ENCODE results near the gene WWC1.
A peak's percentile ranks its signal among the peaks of the same experiment; 100 is the strongest.
"Not testable (repeated sequence)": the region's sequence is repeated elsewhere in the genome, so short reads cannot be mapped to it uniquely, and the experiment has no call there.

Gene WWC1

GRCh38 chr5:168286863-168287262 lies 4.6 kb upstream of the WWC1 start:
- DNase-seq: not testable (repeated sequence)

GRCh38 chr5:168287362-168287761 lies 4.1 kb upstream of the WWC1 start:
- no peak for DNase-seq

- DNase-seq: peak; percentile 14
These were observed 2.8 kb upstream of the WWC1 start for GRCh38 chr5:168288349-168289245.

GRCh38 chr5:168290902-168291341 lies 523 bp upstream of the WWC1 start:
- DNase-seq: no peak

- DNase-seq: no peak
These were observed 730 bp downstream of the WWC1 start for GRCh38 chr5:168291964-168292785.

- no peak for DNase-seq
These were observed 1.6 kb downstream of the WWC1 start for GRCh38 chr5:168292786-168293696.

GRCh38 chr5:168295574-168296201 lies 4.2 kb downstream of the WWC1 start:
- no peak for DNase-seq

GRCh38 chr5:168296682-168297081 lies 5.2 kb downstream of the WWC1 start:
- no peak for DNase-seq

- DNase-seq: no peak
These were observed 7.5 kb downstream of the WWC1 start for GRCh38 chr5:168298949-168299348.

- no peak for DNase-seq
These were observed 7.9 kb downstream of the WWC1 start for GRCh38 chr5:168299372-168299771.

GRCh38 chr5:168300326-168301182 lies 9.1 kb downstream of the WWC1 start:
- DNase-seq: no peak

- no peak for DNase-seq
These were observed 10.3 kb downstream of the WWC1 start for GRCh38 chr5:168301593-168302390.

- DNase-seq: no peak
These were observed 11.3 kb downstream of the WWC1 start for GRCh38 chr5:168302785-168303184.

- DNase-seq: no peak
These were observed 12.1 kb downstream of the WWC1 start for GRCh38 chr5:168303393-168304025.

- DNase-seq: no peak
These were observed 12.9 kb downstream of the WWC1 start for GRCh38 chr5:168304349-168304748.

- no peak for DNase-seq
These were observed 13.8 kb downstream of the WWC1 start for GRCh38 chr5:168305281-168305680.

- DNase-seq: no peak
These were observed 15.6 kb downstream of the WWC1 start for GRCh38 chr5:168307022-168307421.

- DNase-seq: no peak
These were observed 16.6 kb downstream of the WWC1 start for GRCh38 chr5:168307925-168308584.

- DNase-seq: no peak
These were observed 17.6 kb downstream of the WWC1 start for GRCh38 chr5:168308976-168309598.

Measured in NCI-H1048 (cell line).